ENCODE data around the gene CIT. TPM values are rescaled to one million over a fixed set of nuclear protein-coding genes. Genes with fewer than 3 reads are reported as not detected.

Gene CIT
- total RNA-seq, 1 experiment from 2014 or later: 67.9 TPM

- no TSS peak for BruUV-seq (replicated peaks)
- Histone ChIP-seq H3K4me1 (ENCODE audit: control insufficient read depth, insufficient read depth, low read length) (no peaks in the 10 kb centered on the region), H3K36me3 (ENCODE audit: control insufficient read depth, insufficient read depth, low read length) (no peaks in the 10 kb centered on the region), H3K27ac (ENCODE audit: low read length) (no peak overlapping the region), H3K27me3 (ENCODE audit: control insufficient read depth, insufficient read depth, low read length) (no peaks in the 10 kb centered on the region), H3K9me3 (ENCODE audit: control insufficient read depth, insufficient read depth, low read depth, low read length) (no peaks in the 10 kb centered on the region), H3K4me3 (ENCODE audit: low read depth in 2 of 2, low read length in 2 of 2) (no peak overlapping the region)
- POLR2A ChIA-PET: no interaction called here
- intact Hi-C loops (cut with micrococcal nuclease; ENCODE audit: unreplicated experiment) (no loop called here), in situ Hi-C loops (cut with HindIII; ENCODE audit: low pct_unique_long_range_greater_than_20kb, low sequenced_read_pairs) (no loop called here)
- ATAC-seq (no peak), DNase-seq (ENCODE audit: low read depth, low spot score) (no peak)
- CTCF ChIA-PET: no interaction called here
- TF ChIP-seq POLR2AphosphoS5 (IDR thresholded peaks at IDR 0.05; ENCODE audit: low read depth, low read length) (no peak), SIN3A (IDR thresholded peaks at IDR 0.05; ENCODE audit: borderline replicate concordance, insufficient read depth, low read depth, low read length) (no peak), TCF7L2 (IDR thresholded peaks at IDR 0.05; ENCODE audit: low read depth, low read length) (no peak), REST (IDR thresholded peaks at IDR 0.05; ENCODE audit: insufficient read depth in 1 of 2, low read depth in 2 of 2, low read length in 1 of 2) (no peak), CTCF (IDR thresholded peaks at IDR 0.05) (no peak)
Measured at GRCh38 chr12:119840168-119840567, 37.0 kb downstream of the CIT start.

GRCh38 chr12:119838826-119839600 lies 38.1 kb downstream of the CIT start:
- Histone ChIP-seq H3K9me3 (ENCODE audit: control insufficient read depth, insufficient read depth, low read depth, low read length) (no peaks in the 10 kb centered on the region), H3K27ac (ENCODE audit: low read length) (no peak overlapping the region), H3K27me3 (ENCODE audit: control insufficient read depth, insufficient read depth, low read length) (no peaks in the 10 kb centered on the region), H3K4me3 (ENCODE audit: low read depth in 2 of 2, low read length in 2 of 2) (no peak overlapping the region), H3K4me1 (ENCODE audit: control insufficient read depth, insufficient read depth, low read length) (no peaks in the 10 kb centered on the region), H3K36me3 (ENCODE audit: control insufficient read depth, insufficient read depth, low read length) (no peaks in the 10 kb centered on the region)
- TF ChIP-seq REST (IDR thresholded peaks at IDR 0.05; ENCODE audit: insufficient read depth in 1 of 2, low read depth in 2 of 2, low read length in 1 of 2) (no peak), POLR2AphosphoS5 (IDR thresholded peaks at IDR 0.05; ENCODE audit: low read depth, low read length) (no peak), TCF7L2 (IDR thresholded peaks at IDR 0.05; ENCODE audit: low read depth, low read length) (no peak), SIN3A (IDR thresholded peaks at IDR 0.05; ENCODE audit: borderline replicate concordance, insufficient read depth, low read depth, low read length) (no peak), CTCF (IDR thresholded peaks at IDR 0.05) (no peak)
- no TSS peak for BruUV-seq (replicated peaks)
- in situ Hi-C loops (cut with HindIII; ENCODE audit: low pct_unique_long_range_greater_than_20kb, low sequenced_read_pairs): no loop called here
- ATAC-seq (no peak), DNase-seq (ENCODE audit: low read depth, low spot score) (no peak)
- ChIA-PET POLR2A (no interaction called here), CTCF (no interaction called here)
- intact Hi-C loops (cut with micrococcal nuclease; ENCODE audit: unreplicated experiment): no loop called here
